ENCODE data around the gene CDH22. TPM values are rescaled to one million over a fixed set of nuclear protein-coding genes. Genes with fewer than 3 reads are reported as not detected.

Gene CDH22
- total RNA-seq, 1 experiment from 2014 or later, result 6.4 TPM

GRCh38 chr20:46133886-46134654 is 174.2 kb downstream of the CDH22 start:
- H3K27ac ChIP-seq (ENCODE audit: low read length), result no peak overlapping the region
- no peak overlapping the region for H3K9ac ChIP-seq (ENCODE audit: low read length)
- H3K79me2 ChIP-seq (ENCODE audit: low read length), result no peaks in the 10 kb centered on the region
- DNase-seq, result no peak
- no peaks in the 10 kb centered on the region for H4K20me1 ChIP-seq (ENCODE audit: insufficient read depth, low read depth, low read length)
- H3K36me3 ChIP-seq (ENCODE audit: insufficient read depth, low read length), result no peaks in the 10 kb centered on the region
- H2AFZ ChIP-seq (ENCODE audit: low read length), result no peak overlapping the region
- no peak overlapping the region for H3K4me2 ChIP-seq (ENCODE audit: low read depth, low read length, poor library complexity, severe bottlenecking)
- H3K9me3 ChIP-seq (ENCODE audit: low read length), result no peaks in the 10 kb centered on the region
- no peak overlapping the region for H3K4me3 ChIP-seq (ENCODE audit: low read length)
- no peaks in the 10 kb centered on the region for H3K9me2 ChIP-seq (replicated peaks; ENCODE audit: insufficient read depth, low read length)
- peaks cover 3% of the 10 kb centered on the region; the same call in 1 of the 2 replicates for H3K4me1 ChIP-seq (ENCODE audit: low read length)
- H3K27me3 ChIP-seq (ENCODE audit: low read length), result 0 out of 2 replicates have a peak, but pooled peaks cover under 1% of the 10 kb centered on the region

- Histone ChIP-seq H3K79me2 (ENCODE audit: low read length) (no peaks in the 10 kb centered on the region), H3K36me3 (ENCODE audit: insufficient read depth, low read length) (no peaks in the 10 kb centered on the region), H3K9me3 (ENCODE audit: low read length) (no peaks in the 10 kb centered on the region), H3K4me1 (ENCODE audit: low read length) (peaks cover 3% of the 10 kb centered on the region; the same call in 1 of the 2 replicates), H2AFZ (ENCODE audit: low read length) (no peak overlapping the region), H3K9ac (ENCODE audit: low read length) (no peak overlapping the region), H3K9me2 (replicated peaks; ENCODE audit: insufficient read depth, low read length) (no peaks in the 10 kb centered on the region), H3K27me3 (ENCODE audit: low read length) (0 out of 2 replicates have a peak, but pooled peaks cover 3% of the 10 kb centered on the region), H3K27ac (ENCODE audit: low read length) (no peak overlapping the region), H4K20me1 (ENCODE audit: insufficient read depth, low read depth, low read length) (no peaks in the 10 kb centered on the region), H3K4me3 (ENCODE audit: low read length) (no peak overlapping the region), H3K4me2 (ENCODE audit: low read depth, low read length, poor library complexity, severe bottlenecking) (no peak overlapping the region)
- peak; percentile 90 for DNase-seq
Observed at GRCh38 chr20:46132705-46133120, 175.6 kb downstream of the CDH22 start.

- Histone ChIP-seq H3K4me1 (ENCODE audit: low read length) (peaks cover 3% of the 10 kb centered on the region; the same call in 1 of the 2 replicates), H3K27me3 (ENCODE audit: low read length) (0 out of 2 replicates have a peak, but pooled peaks cover 3% of the 10 kb centered on the region), H4K20me1 (ENCODE audit: insufficient read depth, low read depth, low read length) (no peaks in the 10 kb centered on the region; the same call in 1 of the 2 replicates), H3K9ac (ENCODE audit: low read length) (no peak overlapping the region), H3K79me2 (ENCODE audit: low read length) (no peaks in the 10 kb centered on the region), H2AFZ (ENCODE audit: low read length) (no peak overlapping the region), H3K4me3 (ENCODE audit: low read length) (no peak overlapping the region), H3K27ac (ENCODE audit: low read length) (no peak overlapping the region), H3K9me3 (ENCODE audit: low read length) (no peaks in the 10 kb centered on the region), H3K36me3 (ENCODE audit: insufficient read depth, low read length) (no peaks in the 10 kb centered on the region), H3K4me2 (ENCODE audit: low read depth, low read length, poor library complexity, severe bottlenecking) (no peak overlapping the region), H3K9me2 (replicated peaks; ENCODE audit: insufficient read depth, low read length) (no peaks in the 10 kb centered on the region)
- DNase-seq, result no peak
Observed at GRCh38 chr20:46131396-46131795, 176.9 kb downstream of the CDH22 start.

- Histone ChIP-seq H3K9ac (ENCODE audit: low read length) (no peak overlapping the region), H4K20me1 (ENCODE audit: insufficient read depth, low read depth, low read length) (no peaks in the 10 kb centered on the region; the same call in 1 of the 2 replicates), H3K79me2 (ENCODE audit: low read length) (no peaks in the 10 kb centered on the region), H3K27me3 (ENCODE audit: low read length) (0 out of 2 replicates have a peak, but pooled peaks cover 3% of the 10 kb centered on the region), H3K36me3 (ENCODE audit: insufficient read depth, low read length) (no peaks in the 10 kb centered on the region), H3K4me2 (ENCODE audit: low read depth, low read length, poor library complexity, severe bottlenecking) (no peak overlapping the region), H3K9me2 (replicated peaks; ENCODE audit: insufficient read depth, low read length) (no peaks in the 10 kb centered on the region), H3K4me3 (ENCODE audit: low read length) (no peak overlapping the region), H2AFZ (ENCODE audit: low read length) (no peak overlapping the region), H3K9me3 (ENCODE audit: low read length) (no peaks in the 10 kb centered on the region), H3K4me1 (ENCODE audit: low read length) (peaks cover 3% of the 10 kb centered on the region; the same call in 1 of the 2 replicates), H3K27ac (ENCODE audit: low read length) (no peak overlapping the region)
- no peak for DNase-seq
Observed at GRCh38 chr20:46130534-46130933, 177.8 kb downstream of the CDH22 start.

- H3K9ac ChIP-seq (ENCODE audit: low read length), result no peak overlapping the region
- no peak for DNase-seq
- 0 out of 2 replicates have a peak, but pooled peaks cover 3% of the 10 kb centered on the region for H3K27me3 ChIP-seq (ENCODE audit: low read length)
- H3K4me3 ChIP-seq (ENCODE audit: low read length), result no peak overlapping the region
- no peak overlapping the region for H3K27ac ChIP-seq (ENCODE audit: low read length)
- H4K20me1 ChIP-seq (ENCODE audit: insufficient read depth, low read depth, low read length), result no peaks in the 10 kb centered on the region; the same call in 1 of the 2 replicates
- H3K4me2 ChIP-seq (ENCODE audit: low read depth, low read length, poor library complexity, severe bottlenecking), result no peak overlapping the region
- no peaks in the 10 kb centered on the region for H3K9me2 ChIP-seq (replicated peaks; ENCODE audit: insufficient read depth, low read length)
- no peaks in the 10 kb centered on the region for H3K79me2 ChIP-seq (ENCODE audit: low read length)
- H2AFZ ChIP-seq (ENCODE audit: low read length), result no peak overlapping the region
- peaks cover 3% of the 10 kb centered on the region; the same call in 1 of the 2 replicates for H3K4me1 ChIP-seq (ENCODE audit: low read length)
- H3K9me3 ChIP-seq (ENCODE audit: low read length), result no peaks in the 10 kb centered on the region
- no peaks in the 10 kb centered on the region for H3K36me3 ChIP-seq (ENCODE audit: insufficient read depth, low read length)
Observed at GRCh38 chr20:46129955-46130481, 178.3 kb downstream of the CDH22 start.

GRCh38 chr20:46128310-46129151 is 179.8 kb downstream of the CDH22 start:
- Histone ChIP-seq H3K4me3 (ENCODE audit: low read length) (no peak overlapping the region), H3K27me3 (ENCODE audit: low read length) (0 out of 2 replicates have a peak, but pooled peaks cover 3% of the 10 kb centered on the region), H2AFZ (ENCODE audit: low read length) (no peak overlapping the region), H4K20me1 (ENCODE audit: insufficient read depth, low read depth, low read length) (no peaks in the 10 kb centered on the region; the same call in 1 of the 2 replicates), H3K9ac (ENCODE audit: low read length) (no peak overlapping the region), H3K27ac (ENCODE audit: low read length) (no peak overlapping the region), H3K9me2 (replicated peaks; ENCODE audit: insufficient read depth, low read length) (no peaks in the 10 kb centered on the region), H3K4me2 (ENCODE audit: low read depth, low read length, poor library complexity, severe bottlenecking) (no peak overlapping the region), H3K79me2 (ENCODE audit: low read length) (no peaks in the 10 kb centered on the region), H3K36me3 (ENCODE audit: insufficient read depth, low read length) (no peaks in the 10 kb centered on the region), H3K9me3 (ENCODE audit: low read length) (no peaks in the 10 kb centered on the region), H3K4me1 (ENCODE audit: low read length) (peaks cover 3% of the 10 kb centered on the region; the same call in 1 of the 2 replicates)
- DNase-seq, result peak; percentile 65

GRCh38 chr20:46127396-46128010 is 180.8 kb downstream of the CDH22 start:
- Histone ChIP-seq H3K4me2 (ENCODE audit: low read depth, low read length, poor library complexity, severe bottlenecking) (no peak overlapping the region), H2AFZ (ENCODE audit: low read length) (no peak overlapping the region), H3K9me3 (ENCODE audit: low read length) (no peaks in the 10 kb centered on the region), H3K27me3 (ENCODE audit: low read length) (0 out of 2 replicates have a peak, but pooled peaks cover 3% of the 10 kb centered on the region), H3K27ac (ENCODE audit: low read length) (no peak overlapping the region), H3K4me3 (ENCODE audit: low read length) (no peak overlapping the region), H3K9me2 (replicated peaks; ENCODE audit: insufficient read depth, low read length) (no peaks in the 10 kb centered on the region), H3K79me2 (ENCODE audit: low read length) (no peaks in the 10 kb centered on the region), H3K36me3 (ENCODE audit: insufficient read depth, low read length) (no peaks in the 10 kb centered on the region), H4K20me1 (ENCODE audit: insufficient read depth, low read depth, low read length) (no peaks in the 10 kb centered on the region; the same call in 1 of the 2 replicates), H3K9ac (ENCODE audit: low read length) (no peak overlapping the region), H3K4me1 (ENCODE audit: low read length) (peaks cover 3% of the 10 kb centered on the region; the same call in 1 of the 2 replicates)
- no peak for DNase-seq

Measured in Karpas-422 (cell line).